HG03039 (cell line): ENCODE results near the gene U2SURP.
"Not testable (repeated sequence)": the region's sequence is repeated elsewhere in the genome, so short reads cannot be mapped to it uniquely, and the experiment has no call there.

ENCODE experiments used
- ATAC-seq: cut with Tn5 transposase; IDR thresholded peaks from one replicate; pipeline ENCODE4 v1.9.1; 2021; ENCODE audit warnings: mild to moderate bottlenecking, moderate library complexity; ENCODE audit not compliant: unreplicated experiment

Gene U2SURP

GRCh38 chr3:143067201-143067600 lies 65.8 kb downstream of the U2SURP start:
- no peak for ATAC-seq

- ATAC-seq: no peak
Measured at GRCh38 chr3:143068059-143068458, 66.7 kb downstream of the U2SURP start.

- no peak for ATAC-seq
Measured at GRCh38 chr3:143070977-143071551, 69.7 kb downstream of the U2SURP start.

GRCh38 chr3:143071776-143072175 lies 70.4 kb downstream of the U2SURP start:
- no peak for ATAC-seq

GRCh38 chr3:143072298-143073020 lies 71.1 kb downstream of the U2SURP start:
- ATAC-seq: not testable (repeated sequence)

- not testable (repeated sequence) for ATAC-seq
Measured at GRCh38 chr3:143073541-143073940, 72.2 kb downstream of the U2SURP start.

- ATAC-seq: not testable (repeated sequence)
Measured at GRCh38 chr3:143073983-143074382, 72.6 kb downstream of the U2SURP start.

GRCh38 chr3:143078883-143079282 lies 77.5 kb downstream of the U2SURP start:
- ATAC-seq: no peak

GRCh38 chr3:143080196-143080595 lies 78.8 kb downstream of the U2SURP start:
- ATAC-seq: no peak

GRCh38 chr3:143081365-143081764 lies 80.0 kb downstream of the U2SURP start:
- ATAC-seq: no peak

GRCh38 chr3:143081844-143082778 lies 80.7 kb downstream of the U2SURP start:
- peak; percentile 70 for ATAC-seq

GRCh38 chr3:143083781-143084180 lies 82.4 kb downstream of the U2SURP start:
- ATAC-seq: no peak

GRCh38 chr3:143084856-143085731 lies 83.7 kb downstream of the U2SURP start:
- ATAC-seq: peak; percentile 31

- ATAC-seq: no peak
Measured at GRCh38 chr3:143088835-143089234, 87.5 kb downstream of the U2SURP start.

- ATAC-seq: no peak
Measured at GRCh38 chr3:143089965-143090364, 88.6 kb downstream of the U2SURP start.

GRCh38 chr3:143090486-143090885 lies 89.1 kb downstream of the U2SURP start:
- ATAC-seq: no peak

- ATAC-seq: no peak
Measured at GRCh38 chr3:143090976-143091837, 89.8 kb downstream of the U2SURP start.

- ATAC-seq: no peak
Measured at GRCh38 chr3:143092191-143092590, 90.8 kb downstream of the U2SURP start.

- no peak for ATAC-seq
Measured at GRCh38 chr3:143095813-143096212, 94.4 kb downstream of the U2SURP start.
